ENCODE measurements around the gene TDRD12. TPM values are rescaled to one million over a fixed set of nuclear protein-coding genes. Genes with fewer than 3 reads are reported as not detected.
"Not testable (repeated sequence)": the region's sequence is repeated elsewhere in the genome, so short reads cannot be mapped to it uniquely, and the experiment has no call there.

The TDRD12 gene
- total RNA-seq, 4 donors from 2014 or later, result under 0.01 to 0.30 (median 0.21) TPM; not detected in 1

- no peak for DNase-seq (ENCODE audit: low spot score in 2 of 2)
- Histone ChIP-seq H3K4me3 (peak overlapping the region; percentile 76 to 91 (median 79)), H3K9me3 (no peaks in the 10 kb centered on the region), H3K4me1 (peaks cover 0 to 47% (median 7%) of the 10 kb centered on the region in 4 donors), H3K36me3 (peaks cover 0 to 21% (median 0%) of the 10 kb centered on the region in 3 donors), H3K27ac (peak overlapping the region in 2 of 4 donors; percentile 79 to 83), H3K27me3 (no peaks in the 10 kb centered on the region)
- WGBS, 2 donors, result 35 to 37% methylated on average over 7 of the region's 7 CpGs
- TF ChIP-seq EP300 (IDR thresholded peaks at IDR 0.05), result no peak
- no peak for TF ChIP-seq POLR2A (IDR thresholded peaks at IDR 0.05)
- TF ChIP-seq CTCF (IDR thresholded peaks at IDR 0.05), result no peak
Measured at GRCh38 chr19:32692727-32693061, 26.9 kb upstream of the TDRD12 start.

- Histone ChIP-seq H3K4me3 (peak overlapping the region; percentile 76 to 91 (median 79)), H3K27ac (peak overlapping the region in 1 of 4 donors; percentile 79), H3K4me1 (peaks cover 0 to 47% (median 7%) of the 10 kb centered on the region in 4 donors), H3K36me3 (peaks cover 0 to 28% (median 0%) of the 10 kb centered on the region in 3 donors)
- DNase-seq (ENCODE audit: low spot score in 2 of 2); H3K9me3 ChIP-seq; H3K27me3 ChIP-seq: not testable (repeated sequence)
- 84 to 92% methylated on average over 20 of the region's 20 CpGs for WGBS, 2 donors
Measured at GRCh38 chr19:32693151-32694108, 26.1 kb upstream of the TDRD12 start.

GRCh38 chr19:32694316-32694715 is 25.3 kb upstream of the TDRD12 start:
- H3K27ac ChIP-seq; DNase-seq (ENCODE audit: low spot score in 2 of 2); H3K9me3 ChIP-seq; H3K27me3 ChIP-seq; H3K4me3 ChIP-seq: not testable (repeated sequence)
- Histone ChIP-seq H3K4me1 (peaks cover 0 to 47% (median 7%) of the 10 kb centered on the region in 4 donors), H3K36me3 (peaks cover 0 to 37% (median 0%) of the 10 kb centered on the region in 3 donors)
- WGBS, 2 donors, result 77 to 85% methylated on average over 2 of the region's 2 CpGs

- Histone ChIP-seq H3K4me1 (peaks cover 0 to 47% (median 7%) of the 10 kb centered on the region in 4 donors), H3K9me3 (peaks cover 0 to 12% (median 0%) of the 10 kb centered on the region in 4 donors)
Measured at GRCh38 chr19:32694851-32695250, 24.7 kb upstream of the TDRD12 start.

GRCh38 chr19:32695506-32695905 is 24.1 kb upstream of the TDRD12 start:
- H3K27ac ChIP-seq; DNase-seq (ENCODE audit: low spot score in 2 of 2); H3K27me3 ChIP-seq; H3K4me3 ChIP-seq: not testable (repeated sequence)
- H3K9me3 ChIP-seq, result peaks cover 0 to 16% (median 0%) of the 10 kb centered on the region in 4 donors
- WGBS, 2 donors, result 77 to 80% methylated on average over 6 of the region's 6 CpGs
- H3K4me1 ChIP-seq, result peaks cover 0 to 45% (median 7%) of the 10 kb centered on the region in 4 donors
- peaks cover 0 to 49% (median 0%) of the 10 kb centered on the region in 3 donors for H3K36me3 ChIP-seq

More at GRCh38 chr19:32694851-32695250, 24.7 kb upstream of the TDRD12 start:
- not testable (repeated sequence) for DNase-seq (ENCODE audit: low spot score in 2 of 2); H3K4me3 ChIP-seq; H3K27me3 ChIP-seq; H3K27ac ChIP-seq
- 50 to 55% methylated on average over 2 of the region's 2 CpGs for WGBS, 2 donors
- H3K36me3 ChIP-seq, result peaks cover 0 to 43% (median 0%) of the 10 kb centered on the region in 3 donors

- H3K27ac ChIP-seq; DNase-seq (ENCODE audit: low spot score in 2 of 2); H3K4me3 ChIP-seq; H3K27me3 ChIP-seq: not testable (repeated sequence)
- peaks cover 0 to 35% (median 4%) of the 10 kb centered on the region in 4 donors for H3K4me1 ChIP-seq
- H3K9me3 ChIP-seq, result peaks cover 0 to 16% (median 0%) of the 10 kb centered on the region in 4 donors
- peaks cover 0 to 52% (median 0%) of the 10 kb centered on the region in 3 donors for H3K36me3 ChIP-seq
- 84 to 88% methylated on average over 3 of the region's 3 CpGs for WGBS, 2 donors
Measured at GRCh38 chr19:32696771-32697170, 22.8 kb upstream of the TDRD12 start.

- not testable (repeated sequence) for H3K27me3 ChIP-seq; H3K4me3 ChIP-seq; DNase-seq (ENCODE audit: low spot score in 2 of 2); H3K27ac ChIP-seq
- Histone ChIP-seq H3K4me1 (peaks cover 0 to 10% (median 0%) of the 10 kb centered on the region in 4 donors), H3K36me3 (peaks cover 0 to 81% (median 0%) of the 10 kb centered on the region in 3 donors), H3K9me3 (peaks cover 0 to 37% (median 6%) of the 10 kb centered on the region in 4 donors)
- 89 to 96% methylated on average over 7 of the region's 7 CpGs for WGBS, 2 donors
Measured at GRCh38 chr19:32700129-32700528, 19.4 kb upstream of the TDRD12 start.

- 85 to 87% methylated on average over 5 of the region's 5 CpGs for WGBS, 2 donors
- DNase-seq (ENCODE audit: low spot score in 2 of 2), result no peak
- H3K9me3 ChIP-seq, result peaks cover 0 to 37% (median 6%) of the 10 kb centered on the region in 4 donors
- TF ChIP-seq CTCF (IDR thresholded peaks at IDR 0.05) (no peak), EP300 (IDR thresholded peaks at IDR 0.05) (no peak), POLR2A (IDR thresholded peaks at IDR 0.05) (no peak)
- H3K4me3 ChIP-seq, result no peak overlapping the region
- H3K36me3 ChIP-seq, result peaks cover 0 to 78% (median 0%) of the 10 kb centered on the region in 3 donors
- H3K4me1 ChIP-seq, result no peaks in the 10 kb centered on the region
- H3K27ac ChIP-seq, result no peak overlapping the region
- no peaks in the 10 kb centered on the region for H3K27me3 ChIP-seq
Measured at GRCh38 chr19:32702010-32702409, 17.6 kb upstream of the TDRD12 start.

- H3K36me3 ChIP-seq, result peaks cover 0 to 65% (median 0%) of the 10 kb centered on the region in 3 donors
- 93 to 95% methylated on average over 2 of the region's 2 CpGs for WGBS, 2 donors
- DNase-seq (ENCODE audit: low spot score in 2 of 2); H3K27ac ChIP-seq; H3K4me1 ChIP-seq; H3K4me3 ChIP-seq; H3K27me3 ChIP-seq: not testable (repeated sequence)
- peaks cover 0 to 31% (median 6%) of the 10 kb centered on the region in 4 donors for H3K9me3 ChIP-seq
Measured at GRCh38 chr19:32704006-32704405, 15.6 kb upstream of the TDRD12 start.

Measured in tibial nerve (tissue), 4 donors.